Stimulated activated CD4-positive, alpha-beta T cell treated with anti-CD3 and anti-CD28 coated beads, Interleukin-12 subunit alpha, Interleukin-12 subunit beta, amount 100 ng/mL, for 48 hours (primary cell): ENCODE results near the gene SBF1.
"Not testable (repeated sequence)": the region's sequence is repeated elsewhere in the genome, so short reads cannot be mapped to it uniquely, and the experiment has no call there.

ENCODE experiments used
- DNase-seq, 3 donors: peaks; one replicate each; pipeline ENCODE4 v3.0.0-alpha.2; 2020; ENCODE audit warnings: low read depth in 2 of 3, low spot score in 1 of 3

Gene SBF1

DNA sequence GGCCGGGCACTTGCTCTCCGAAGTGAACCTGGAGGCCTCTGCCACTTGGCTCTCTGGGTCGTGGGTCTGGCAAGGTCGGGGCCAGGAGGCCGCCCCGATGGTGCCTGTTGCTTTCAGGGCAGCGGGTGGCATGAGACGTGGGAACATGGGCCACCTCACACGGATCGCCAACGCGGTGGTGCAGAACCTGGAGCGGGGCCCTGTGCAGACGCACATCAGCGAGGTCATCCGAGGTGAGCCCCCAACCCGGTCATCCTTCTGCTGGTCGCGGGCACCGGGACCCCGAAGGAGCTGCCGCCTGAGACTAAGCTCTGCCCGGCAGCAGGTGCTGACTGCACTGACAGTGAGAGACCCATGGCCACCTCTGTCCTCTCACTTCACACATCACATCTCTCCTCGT, 40.0 kb downstream of the SBF1 start:
- no peak for DNase-seq

DNA sequence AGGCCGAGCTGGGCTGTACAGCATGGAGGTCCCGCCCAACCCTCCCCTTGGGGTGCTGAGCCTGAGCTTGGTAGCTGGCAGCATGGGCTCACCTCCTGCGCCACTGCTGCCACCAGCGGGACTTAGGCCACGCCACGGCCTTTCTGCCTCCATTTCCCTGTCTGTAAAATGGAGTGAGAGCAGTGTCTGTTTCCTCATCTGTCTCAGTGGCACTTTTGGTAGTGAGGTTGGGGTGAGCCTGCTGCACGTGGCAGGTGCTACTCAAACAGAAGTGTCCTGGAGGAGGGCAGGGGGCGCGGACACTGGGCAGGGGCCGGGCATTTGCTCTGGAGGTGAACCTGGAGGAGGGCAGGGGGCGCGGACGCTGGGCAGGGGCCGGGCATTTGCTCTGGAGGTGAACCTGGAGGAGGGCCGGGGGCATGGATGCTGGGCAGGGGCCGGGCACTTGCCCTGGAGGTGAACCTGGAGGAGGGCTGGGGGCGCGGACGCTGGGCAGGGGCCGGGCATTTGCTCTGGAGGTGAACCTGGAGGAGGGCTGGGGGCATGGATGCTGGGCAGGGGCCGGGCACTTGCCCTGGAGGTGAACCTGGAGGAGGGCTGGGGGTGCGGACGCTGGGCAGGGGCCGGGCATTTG, 41.8 kb downstream of the SBF1 start:
- DNase-seq: not testable (repeated sequence)

DNA sequence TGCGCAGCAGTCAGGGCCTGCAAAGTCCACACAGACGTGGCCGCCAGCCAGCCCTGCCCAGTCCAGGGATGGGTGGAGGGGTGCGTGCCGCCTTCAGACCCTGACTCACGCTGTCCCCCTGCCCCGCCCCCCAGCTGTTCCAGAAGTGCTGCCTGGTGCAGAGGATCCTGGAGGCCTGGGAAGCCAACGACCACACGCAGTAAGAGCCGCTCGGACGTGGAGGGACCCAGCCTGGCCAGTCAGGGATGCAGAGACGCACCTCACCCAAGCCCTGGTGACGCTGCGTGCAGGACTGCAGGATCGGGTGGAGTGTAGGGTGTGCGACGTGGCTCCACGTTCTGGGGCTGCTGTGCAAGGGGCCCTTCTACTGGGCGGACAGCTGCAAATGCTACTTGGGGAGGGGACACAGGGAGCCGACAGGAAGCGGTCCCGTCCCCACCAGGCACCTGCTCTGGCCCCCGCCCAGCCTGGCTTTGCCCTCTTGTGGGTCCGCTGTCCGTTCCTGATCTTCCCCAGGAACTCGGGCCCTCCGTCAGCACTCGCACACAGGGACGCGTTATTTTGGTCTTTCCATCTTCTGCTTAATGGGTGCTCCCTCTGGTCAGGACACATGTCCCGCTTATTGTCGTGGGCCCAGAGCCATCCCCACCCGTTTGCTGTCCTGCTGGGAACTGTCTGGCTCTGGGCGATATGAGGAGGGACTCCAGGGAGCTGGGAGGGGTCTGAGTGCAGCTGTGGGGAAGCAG, 42.5 kb downstream of the SBF1 start:
- DNase-seq: no peak

DNA sequence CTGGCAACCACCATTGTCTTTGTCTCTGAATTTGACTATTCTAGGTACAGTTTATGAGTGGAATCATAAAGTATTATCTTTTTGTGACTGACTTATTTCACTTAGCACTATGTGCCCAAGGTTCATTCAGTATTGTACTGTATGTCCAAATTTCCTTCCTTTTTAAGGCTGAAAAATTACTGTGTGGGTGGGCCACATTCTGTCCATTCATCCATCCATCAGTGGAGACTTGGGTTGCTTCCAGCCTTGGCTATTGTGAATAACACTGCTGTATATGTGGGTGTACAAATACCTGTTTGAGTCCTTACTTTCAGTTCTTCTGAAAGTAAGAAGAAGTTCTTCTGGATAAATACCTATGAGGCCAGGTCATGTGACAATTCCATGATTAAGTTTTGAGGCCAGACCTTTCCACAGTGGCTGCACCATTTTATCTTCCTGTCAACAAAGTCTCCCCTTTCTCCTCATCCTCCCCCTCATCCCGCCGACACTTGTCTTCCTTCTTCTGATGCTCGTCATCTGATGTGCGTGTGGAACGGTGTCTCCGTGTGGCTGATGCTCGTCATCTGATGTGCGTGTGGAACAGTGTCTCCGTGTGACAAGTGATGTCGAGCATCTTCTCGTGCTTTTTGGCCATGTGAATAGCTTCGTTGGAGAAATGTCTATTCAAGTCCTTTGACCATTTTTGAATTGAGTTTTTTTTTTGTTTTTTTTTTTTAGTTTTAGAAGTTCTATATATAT, 49.5 kb downstream of the SBF1 start:
- no peak for DNase-seq

DNA sequence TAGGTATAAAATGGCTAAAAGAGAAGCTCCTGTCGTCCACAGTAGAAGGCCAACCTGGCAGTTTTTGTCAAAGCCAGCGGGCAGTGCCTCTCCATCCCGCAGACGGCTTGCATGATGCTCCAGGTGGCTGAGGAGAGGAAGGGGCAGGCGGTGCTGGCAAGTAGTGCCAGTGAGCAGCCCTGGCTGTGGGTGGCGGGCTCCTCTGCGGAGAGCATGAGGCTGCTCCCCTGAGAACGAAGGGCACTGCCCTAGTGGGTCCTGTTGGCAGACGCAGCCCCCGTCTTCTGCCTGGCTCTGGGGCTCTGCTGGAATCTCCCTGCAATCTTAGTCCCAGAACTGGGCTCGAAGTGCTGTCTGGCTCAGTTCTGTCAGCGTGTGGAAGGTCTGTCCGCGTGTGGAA, 50.9 kb downstream of the SBF1 start:
- no peak for DNase-seq

DNA sequence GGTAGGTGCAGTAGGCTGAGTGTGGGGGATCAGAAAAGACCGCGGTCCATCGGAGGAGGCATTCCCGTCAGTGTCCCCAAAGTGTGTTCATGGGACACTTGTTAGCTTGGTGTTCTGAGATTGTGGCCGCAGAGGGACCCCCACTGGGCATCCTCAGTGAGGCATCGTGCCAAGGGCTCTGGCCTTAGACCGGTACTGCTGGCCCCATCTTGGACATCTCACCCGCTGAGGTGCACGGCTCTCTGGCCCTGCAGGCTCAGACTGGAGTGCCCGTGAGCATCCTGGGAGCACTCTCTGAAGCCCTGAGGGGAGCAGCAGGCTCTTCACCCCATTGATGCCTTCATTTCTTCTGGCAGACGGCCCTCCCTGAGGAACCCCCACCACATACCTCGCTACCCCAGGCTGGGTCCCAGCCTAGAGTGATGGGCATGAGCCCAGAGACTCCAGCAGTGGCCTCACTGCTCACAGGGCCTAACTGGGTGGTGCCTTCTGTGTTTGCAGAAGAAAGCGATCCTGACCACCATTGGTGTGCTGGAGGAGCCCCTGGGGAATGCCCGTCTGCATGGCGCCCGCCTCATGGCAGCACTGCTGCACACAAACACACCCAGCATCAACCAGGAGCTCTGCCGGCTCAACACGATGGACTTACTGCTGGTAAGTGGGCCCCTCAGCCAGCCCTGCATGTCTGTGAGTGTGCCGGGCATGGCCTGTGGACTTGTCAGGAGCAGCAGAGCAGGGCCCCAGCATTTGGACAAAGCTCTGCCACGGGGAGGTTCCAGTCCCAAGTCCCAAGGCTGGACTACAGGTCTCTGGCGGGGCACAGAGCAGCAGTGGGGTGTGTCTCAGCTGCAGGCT, 51.6 kb downstream of the SBF1 start:
- no peak for DNase-seq

DNA sequence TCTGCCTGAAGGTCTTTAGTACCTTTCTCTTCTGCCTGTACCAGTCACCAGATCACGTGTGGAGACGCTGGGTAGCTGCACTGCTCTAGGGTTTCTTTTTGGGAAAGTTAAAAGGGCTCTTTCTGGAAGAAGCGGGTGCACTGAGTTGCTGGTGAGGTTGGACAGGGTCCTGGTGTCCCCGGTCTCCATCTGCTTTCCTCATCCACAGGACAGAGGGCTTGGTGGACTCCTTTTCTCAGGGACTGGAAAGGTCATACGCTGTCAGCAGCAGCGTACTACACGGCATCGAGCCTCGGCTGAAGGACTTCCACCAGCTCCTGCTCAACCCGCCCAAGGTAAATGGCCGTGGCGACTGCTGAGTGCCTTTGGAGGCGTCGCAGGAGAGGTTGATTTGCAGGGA, 52.8 kb downstream of the SBF1 start:
- DNase-seq: no peak

DNA sequence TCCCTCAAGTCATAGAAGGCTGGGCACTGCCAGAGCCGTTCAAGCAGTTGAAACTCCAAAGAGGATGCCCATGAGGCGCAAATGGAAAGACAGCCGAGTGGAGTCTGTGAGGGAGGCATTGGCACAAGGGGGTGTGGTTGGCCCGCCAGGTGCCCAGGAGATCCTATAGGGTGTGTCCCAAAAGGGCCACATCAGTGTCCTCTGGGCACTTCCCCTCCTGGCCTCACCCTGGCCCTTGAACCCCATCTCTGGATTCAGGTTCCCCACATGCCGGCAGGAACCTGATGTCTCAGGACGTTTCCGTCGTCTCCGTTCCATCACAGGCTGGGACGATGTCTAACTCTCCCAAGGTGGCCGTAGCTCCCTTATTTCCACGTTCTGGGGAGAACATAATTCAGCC, 54.3 kb downstream of the SBF1 start:
- no peak for DNase-seq

DNA sequence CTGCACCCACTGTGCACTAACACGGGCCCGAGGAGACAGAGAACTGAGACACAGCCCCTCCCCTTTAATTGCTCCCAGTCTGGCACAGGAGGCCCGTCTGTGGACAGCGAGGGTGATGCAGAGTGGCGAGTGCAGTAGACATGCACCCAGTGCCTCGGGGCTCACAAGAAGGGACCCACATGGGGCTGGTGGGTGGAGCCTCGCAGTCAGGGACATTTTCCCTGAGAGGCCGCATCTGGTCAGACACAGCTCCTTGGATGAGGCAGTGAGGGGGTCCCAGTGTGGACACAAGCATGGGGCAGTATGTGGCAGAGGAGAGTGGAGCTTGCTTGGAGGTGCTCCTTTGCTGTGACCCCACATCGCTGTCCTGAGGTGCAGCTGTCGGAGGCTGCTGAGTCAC, 54.8 kb downstream of the SBF1 start:
- DNase-seq: no peak

DNA sequence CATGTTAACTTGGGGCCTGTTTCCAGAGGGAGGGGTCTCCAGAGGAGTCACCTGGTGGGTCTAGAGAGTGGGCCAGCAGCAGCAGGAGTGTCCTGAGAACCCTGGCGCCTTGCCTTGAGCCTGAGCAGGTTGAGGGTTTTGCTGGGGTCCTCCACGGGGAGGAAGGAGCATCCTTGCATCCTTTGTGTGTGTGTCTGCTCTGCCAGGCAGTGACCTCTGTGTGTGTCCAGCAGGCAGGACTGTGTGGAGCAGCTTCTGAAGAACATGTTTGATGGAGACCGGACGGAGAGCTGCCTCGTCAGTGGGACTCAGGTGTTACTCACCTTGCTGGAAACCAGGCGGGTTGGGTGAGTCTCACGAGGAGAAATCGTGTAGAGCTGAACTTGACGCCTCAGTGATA, 55.7 kb downstream of the SBF1 start:
- DNase-seq: no peak

DNA sequence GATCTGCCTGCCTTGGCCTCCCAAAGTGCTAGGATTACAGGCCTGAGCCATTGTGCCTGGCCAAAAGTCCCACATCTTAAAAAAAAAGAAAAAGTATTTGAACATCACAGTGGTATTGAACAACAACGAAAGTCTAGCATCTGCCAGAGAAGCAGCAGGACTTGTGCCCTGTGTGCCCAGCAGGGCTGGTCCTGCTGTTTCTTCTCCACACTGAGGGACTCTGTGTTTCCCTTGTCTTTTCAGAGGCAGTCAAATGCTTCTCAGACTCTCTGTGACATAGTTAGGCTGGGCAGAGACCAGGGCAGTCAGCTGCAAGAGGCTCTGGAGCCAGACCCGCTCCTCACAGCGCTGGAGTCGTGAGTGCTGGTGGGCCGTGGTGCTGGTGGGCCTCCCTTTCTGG, 56.2 kb downstream of the SBF1 start:
- DNase-seq: no peak

DNA sequence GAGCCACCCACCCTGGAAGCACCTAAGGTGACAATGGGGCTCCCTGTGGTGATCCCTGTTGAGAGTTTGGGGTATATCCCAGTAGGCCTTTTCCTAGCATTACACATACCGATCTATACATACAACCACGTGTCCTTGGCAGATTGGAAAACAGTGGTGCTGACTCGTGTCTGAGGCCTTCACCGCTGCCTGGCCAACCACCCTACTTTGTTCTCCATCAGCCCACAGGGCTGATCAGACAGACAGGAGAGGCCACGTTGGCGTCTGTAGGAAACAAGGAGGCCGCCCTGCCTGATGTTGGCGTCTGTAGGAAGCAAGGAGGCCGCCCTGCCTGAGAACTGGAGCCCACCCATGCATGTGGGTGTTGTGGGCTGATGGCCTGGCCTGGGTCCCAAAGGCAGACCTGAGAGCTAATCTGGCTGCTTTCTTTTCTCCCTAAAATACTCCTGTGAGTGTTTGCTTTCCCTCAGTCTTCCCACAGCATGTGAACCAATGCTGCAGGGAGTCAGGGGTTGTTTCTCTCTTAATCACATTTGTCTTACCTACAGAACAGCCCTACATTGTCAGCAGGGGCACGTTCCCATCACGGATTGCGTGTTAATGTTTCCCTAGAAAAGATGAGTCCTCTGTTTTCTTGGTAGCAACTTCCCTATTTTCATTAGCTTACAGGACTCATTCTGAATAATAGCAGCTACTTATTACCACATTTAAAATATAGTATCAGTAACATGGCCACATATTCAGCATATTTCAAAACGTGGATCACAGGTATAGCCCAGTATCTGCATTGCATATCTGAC, 57.2 kb downstream of the SBF1 start:
- no peak for DNase-seq

DNA sequence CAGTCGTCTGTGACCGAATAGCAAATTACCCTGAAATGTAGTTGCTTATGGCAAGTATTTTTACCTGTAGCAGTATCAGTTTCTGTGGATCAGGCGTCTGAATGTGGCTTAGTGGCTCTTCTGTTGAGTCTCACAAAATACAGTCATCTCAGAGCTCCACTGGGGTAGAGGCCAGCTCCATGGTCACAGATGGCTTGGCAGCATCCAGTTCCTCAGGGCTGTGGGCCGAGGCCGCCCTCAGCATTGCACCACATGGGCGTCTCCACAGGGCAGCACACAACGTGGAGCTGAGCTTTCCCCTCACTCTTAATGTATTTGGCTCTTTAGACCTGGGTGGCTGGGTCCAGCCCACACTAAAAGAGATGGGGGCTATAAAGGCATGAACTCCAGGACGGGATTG, 57.8 kb downstream of the SBF1 start:
- DNase-seq: no peak

DNA sequence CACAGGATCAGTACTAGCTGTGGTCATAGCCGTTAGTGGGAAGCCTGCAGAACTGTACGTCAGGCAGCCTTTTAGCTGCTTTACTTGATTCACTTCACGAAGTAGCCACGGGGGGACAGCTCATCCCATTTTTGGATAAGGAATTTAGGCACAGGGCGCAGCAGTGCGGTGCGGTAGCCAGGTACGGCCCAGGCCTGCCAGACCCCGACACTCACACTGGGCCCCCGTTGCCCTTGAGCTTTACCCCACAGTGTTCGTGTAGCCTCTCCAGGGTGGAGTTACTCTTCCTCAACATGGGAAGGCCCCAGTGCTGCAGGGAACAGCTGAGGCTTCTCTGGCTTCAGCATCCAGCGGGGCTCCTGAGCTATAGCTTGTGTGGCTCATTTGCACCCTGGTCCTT, 59.4 kb downstream of the SBF1 start:
- DNase-seq: no peak

DNA sequence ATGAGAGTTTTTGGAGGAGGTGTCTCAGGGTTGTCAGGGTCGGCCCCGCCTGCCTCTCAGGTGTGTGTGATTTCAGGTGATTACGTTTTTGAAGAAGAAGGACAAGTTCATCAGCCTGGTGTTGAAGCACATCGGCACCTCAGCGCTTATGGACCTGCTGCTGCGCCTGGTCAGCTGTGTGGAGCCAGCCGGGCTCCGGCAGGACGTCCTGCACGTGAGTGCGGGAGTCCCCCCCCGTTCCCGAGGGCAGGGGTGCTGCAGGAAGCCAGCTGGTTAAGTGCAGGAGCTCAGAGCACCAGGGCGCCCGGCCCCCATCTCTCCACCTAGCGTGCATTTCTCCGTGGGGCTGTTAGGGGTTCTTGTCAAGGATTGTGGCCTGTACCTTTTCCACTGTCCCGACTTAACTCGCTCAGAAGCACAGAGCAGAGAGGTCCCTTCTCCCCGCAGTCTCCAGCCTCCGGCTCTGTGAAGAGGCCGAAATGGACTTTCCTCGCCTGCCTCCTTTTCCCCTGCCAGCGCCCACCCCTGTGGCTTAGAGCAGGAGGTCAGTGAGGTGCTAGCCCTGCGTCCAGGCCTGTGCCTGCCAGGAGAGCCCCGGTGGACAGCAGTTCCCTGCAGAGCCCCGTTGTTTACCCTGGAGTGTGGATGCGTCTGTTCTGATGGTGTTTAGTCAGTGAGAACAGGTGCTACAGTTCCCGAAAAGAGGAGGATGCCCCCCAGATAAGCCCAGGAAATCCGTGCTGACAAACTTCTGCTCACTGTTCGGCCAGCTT, 60.2 kb downstream of the SBF1 start:
- no peak for DNase-seq

DNA sequence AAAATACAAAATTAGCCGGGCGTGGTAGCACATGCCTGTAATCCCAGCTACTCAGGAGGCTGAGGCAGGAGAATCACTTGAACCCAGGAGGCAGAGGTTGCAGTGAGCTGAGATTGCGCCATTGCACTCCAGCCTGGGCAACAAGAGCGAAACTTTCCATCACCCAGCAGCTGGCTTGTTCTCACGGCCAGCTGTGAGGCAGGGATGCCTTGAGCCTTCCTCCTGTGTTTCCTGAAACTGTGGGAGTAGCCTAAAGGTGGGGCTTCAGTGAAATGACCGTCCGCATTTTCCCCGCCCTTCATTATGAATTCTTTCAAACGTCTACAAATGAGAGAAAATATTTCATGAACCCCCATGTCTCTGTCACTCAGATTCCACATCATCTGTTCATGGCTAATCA, 65.9 kb downstream of the SBF1 start:
- not testable (repeated sequence) for DNase-seq

DNA sequence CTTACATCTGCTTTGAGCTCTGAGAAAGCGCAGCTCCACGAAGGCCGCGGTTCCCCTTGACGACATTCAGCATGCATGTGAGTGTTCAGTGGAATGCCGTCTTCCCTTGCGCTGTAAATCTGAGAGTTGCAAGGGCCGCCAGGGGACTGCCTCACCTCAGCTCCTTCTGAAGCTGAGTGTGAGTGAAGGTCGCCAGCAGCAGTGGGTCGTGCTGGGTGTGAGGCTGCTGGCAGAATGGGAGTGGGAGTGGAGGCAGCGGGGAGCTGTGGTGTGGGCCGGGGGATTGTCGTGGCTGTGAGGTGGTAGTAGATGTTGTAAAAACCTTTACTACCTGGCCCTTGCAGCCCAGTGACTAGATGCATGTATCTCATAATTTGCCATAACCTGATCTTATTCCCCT, 66.5 kb downstream of the SBF1 start:
- no peak for DNase-seq

DNA sequence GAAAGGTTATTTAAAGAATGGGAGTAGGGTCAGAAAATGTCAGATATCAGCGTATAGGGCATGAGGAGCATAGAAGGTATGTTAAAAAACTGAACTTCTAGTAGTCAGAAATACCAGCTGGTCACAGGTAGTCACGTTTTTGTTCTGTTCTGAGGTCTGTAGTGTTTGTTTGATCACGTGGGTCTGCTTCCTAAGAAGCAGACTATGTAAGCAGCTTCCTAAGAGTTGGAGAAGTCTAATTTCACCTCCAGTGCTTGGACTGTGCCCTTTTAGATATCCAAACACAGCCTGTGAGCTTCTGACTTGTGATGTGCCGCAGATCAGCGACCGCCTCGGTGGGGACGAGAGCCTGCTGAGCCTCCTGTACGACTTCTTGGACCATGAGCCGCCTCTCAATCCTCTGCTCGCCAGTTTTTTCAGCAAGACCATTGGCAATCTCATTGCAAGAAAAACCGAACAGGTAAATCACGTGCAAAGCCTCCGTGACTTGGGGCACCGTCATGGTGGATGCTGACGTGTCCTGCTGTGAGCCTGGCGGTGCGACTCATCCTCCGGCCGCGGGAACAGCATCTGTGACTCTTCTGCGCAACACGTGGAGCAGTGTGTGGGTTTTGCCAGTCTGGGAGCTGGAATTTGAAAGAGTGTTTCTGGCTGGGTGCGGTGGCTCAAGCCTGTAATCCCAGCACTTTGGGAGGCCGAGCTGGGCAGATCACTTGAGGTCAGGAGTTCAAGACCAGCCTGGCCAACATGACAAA, 68.2 kb downstream of the SBF1 start:
- DNase-seq: no peak

DNA sequence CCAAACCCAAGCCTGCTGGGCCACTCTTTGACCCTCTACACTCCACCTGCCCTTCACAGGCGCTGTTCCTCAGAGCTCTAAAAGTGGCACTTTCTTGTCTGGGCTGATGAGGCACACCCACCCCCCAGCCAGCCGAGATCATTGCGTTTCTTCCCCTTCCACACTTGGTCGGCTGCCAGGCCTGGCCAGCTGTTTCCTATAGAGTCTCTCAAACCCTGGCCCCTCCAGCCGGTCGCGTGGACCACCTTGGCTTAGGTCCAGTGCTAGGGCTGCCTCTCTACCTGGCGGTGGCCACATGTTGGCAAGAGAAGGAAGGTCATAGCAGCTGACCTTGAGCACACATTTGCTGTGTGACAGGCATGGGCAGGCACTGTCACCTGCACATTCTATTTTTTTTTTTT, 71.1 kb downstream of the SBF1 start:
- DNase-seq: no peak
